C4-2B (cell line): Measurements from ENCODE around the gene MYO7B.

ENCODE experiments used
- CTCF ChIP-seq: fragments of 450-650 bp; conservative IDR thresholded peaks from 2 replicates; pipeline ENCODE4 v1.5.1; 2017; ENCODE audit warnings: mild to moderate bottlenecking
- ZFX ChIP-seq: fragments of 450-650 bp; IDR thresholded peaks from 2 replicates; pipeline ENCODE4 v1.6.1; 2017

GRCh38 chr2:127579231-127579630 lies 43.7 kb downstream of the MYO7B start:
- TF ChIP-seq CTCF, result no peak
- TF ChIP-seq ZFX, result no peak
